IPS-NIHi7 (cell line): ENCODE results near the gene SLC15A5.

Experiments
- DNase-seq: peaks from one replicate; pipeline ENCODE4 v3.0.0; 2012; ENCODE audit warnings: mixed read lengths; ENCODE audit errors: extremely low spot score

The SLC15A5 gene

GRCh38 chr12:16261944-16262475 lies 15.5 kb downstream of the SLC15A5 start:
- no peak for DNase-seq

DNA sequence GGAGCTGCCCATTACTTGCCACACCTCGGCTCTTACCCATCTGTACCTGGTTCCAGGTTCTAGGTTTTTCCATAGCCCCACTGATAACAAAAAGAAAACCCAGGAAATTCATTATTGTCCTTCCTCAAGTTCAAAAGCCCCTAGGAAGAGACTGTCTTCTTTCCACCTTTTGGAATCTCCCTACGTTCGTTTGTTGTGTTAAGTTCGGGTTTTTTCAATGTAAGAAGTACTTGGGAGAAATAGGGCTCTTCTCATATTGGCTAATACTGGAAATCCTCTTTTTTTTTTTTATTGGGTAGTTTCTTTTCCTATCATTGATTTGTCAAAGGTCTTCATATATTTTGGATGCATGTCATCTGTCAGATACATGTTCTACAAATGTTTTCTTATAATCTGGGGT lies 17.3 kb downstream of the SLC15A5 start:
- no peak for DNase-seq

GRCh38 chr12:16258963-16259362 lies 18.5 kb downstream of the SLC15A5 start:
- DNase-seq, result no peak

DNA sequence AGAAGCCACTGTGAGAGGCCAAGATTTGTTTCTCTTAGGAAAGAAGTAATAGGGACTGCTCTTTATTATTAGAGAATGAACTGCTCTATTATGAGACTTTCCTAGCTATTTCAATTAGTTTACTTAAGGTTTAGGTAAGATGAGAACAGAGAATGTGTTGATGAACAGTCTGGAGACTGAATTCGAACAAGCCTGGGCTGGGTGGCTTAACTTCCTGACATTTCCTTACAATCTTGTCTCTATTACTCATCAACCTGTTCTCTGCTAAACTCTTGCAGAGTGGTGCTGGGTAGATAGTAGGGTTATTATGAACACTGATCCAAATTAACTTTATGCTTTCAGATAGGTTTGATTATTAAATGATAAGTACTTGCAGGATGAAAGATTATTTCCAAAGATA lies 31.2 kb downstream of the SLC15A5 start:
- DNase-seq, result no peak

DNA sequence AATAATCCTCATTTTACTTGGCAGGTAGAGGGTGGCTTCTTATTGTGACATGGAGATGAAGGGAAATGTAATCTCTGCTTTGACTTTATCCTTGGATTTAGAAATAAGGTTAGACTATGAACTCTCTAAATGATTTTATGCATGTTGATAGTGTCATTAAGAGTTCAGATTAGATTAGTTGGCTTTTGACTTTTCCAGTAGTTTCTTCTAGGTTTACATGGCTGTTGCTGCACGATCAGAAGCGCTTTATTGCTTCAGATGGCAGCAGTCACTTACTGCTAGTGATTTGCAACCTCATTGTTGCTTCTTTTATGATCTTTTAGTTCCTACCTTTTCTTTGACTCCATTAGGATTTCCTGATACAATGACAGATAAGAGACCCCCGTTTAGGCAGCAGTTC lies 32.3 kb downstream of the SLC15A5 start:
- DNase-seq, result no peak

- DNase-seq, result no peak
Observed at GRCh38 chr12:16243487-16244412, 33.7 kb downstream of the SLC15A5 start.

GRCh38 chr12:16241346-16241745 lies 36.1 kb downstream of the SLC15A5 start:
- DNase-seq, result no peak

DNA sequence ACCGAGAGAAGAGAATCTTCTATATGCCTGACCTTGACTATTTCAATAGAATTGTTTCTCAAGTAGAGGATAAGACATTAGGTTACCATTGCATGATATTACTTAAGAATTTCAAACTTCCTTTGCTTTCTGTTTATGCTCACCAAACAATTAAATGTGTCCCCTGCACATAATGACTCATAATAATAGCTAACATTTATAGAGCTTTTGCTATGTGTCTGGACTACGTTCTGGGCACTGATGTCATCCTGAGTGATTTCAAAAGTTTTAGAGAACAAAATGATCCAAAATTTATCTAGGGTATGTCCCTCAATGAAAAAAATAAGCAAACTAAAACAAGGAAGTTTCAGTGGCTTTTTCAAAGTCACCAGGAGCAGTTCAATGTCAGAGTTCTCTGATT lies 38.8 kb downstream of the SLC15A5 start:
- no peak for DNase-seq

DNA sequence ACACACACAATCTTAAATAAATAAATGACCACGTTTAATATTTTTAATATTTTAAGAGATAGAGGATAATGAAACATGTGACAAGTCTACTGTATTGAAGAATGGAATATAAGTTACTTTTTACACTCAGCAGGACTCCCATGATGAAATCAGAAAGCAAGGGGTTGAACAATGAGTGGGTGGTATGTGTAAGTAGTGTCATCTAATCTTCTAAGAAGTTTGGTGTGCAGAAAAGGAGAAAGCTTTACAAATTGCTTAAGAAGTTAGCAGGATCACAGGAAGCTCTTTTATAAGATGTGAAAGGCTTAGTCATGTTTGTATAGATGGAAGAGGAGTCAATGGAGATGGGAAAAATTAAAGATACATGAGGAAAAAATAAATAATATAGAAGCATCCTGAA lies 47.8 kb downstream of the SLC15A5 start:
- DNase-seq, result no peak

GRCh38 chr12:16228067-16228466 lies 49.4 kb downstream of the SLC15A5 start:
- DNase-seq, result no peak

- DNase-seq, result no peak
Observed at GRCh38 chr12:16225692-16226091, 51.8 kb downstream of the SLC15A5 start.

- no peak for DNase-seq
Observed at GRCh38 chr12:16224196-16224595, 53.3 kb downstream of the SLC15A5 start.

DNA sequence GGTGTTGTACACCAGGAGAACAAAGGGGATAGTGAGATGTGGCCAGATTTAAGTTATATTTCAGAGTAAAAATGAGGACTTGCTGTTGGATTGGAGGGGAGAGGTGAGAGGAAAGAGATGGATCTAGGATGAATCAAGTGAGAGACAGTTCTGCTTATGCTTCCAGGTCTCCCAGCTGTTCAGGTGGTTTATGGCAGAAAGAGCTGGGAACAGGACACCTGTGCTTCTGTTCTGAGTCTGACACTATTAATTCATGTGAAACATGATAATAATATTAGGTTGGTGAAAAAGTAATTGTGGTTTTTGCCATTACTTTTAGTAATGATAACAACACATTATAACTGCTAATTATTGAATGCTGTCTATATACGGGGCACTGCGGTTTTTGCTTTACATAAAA lies 55.7 kb downstream of the SLC15A5 start:
- DNase-seq, result no peak

GRCh38 chr12:16220120-16220519 lies 57.4 kb downstream of the SLC15A5 start:
- DNase-seq, result no peak

- DNase-seq, result no peak
Observed at GRCh38 chr12:16218934-16219751, 58.3 kb downstream of the SLC15A5 start.

GRCh38 chr12:16218234-16218633 lies 59.3 kb downstream of the SLC15A5 start:
- DNase-seq, result no peak

GRCh38 chr12:16211731-16212130 lies 65.8 kb downstream of the SLC15A5 start:
- DNase-seq, result no peak

DNA sequence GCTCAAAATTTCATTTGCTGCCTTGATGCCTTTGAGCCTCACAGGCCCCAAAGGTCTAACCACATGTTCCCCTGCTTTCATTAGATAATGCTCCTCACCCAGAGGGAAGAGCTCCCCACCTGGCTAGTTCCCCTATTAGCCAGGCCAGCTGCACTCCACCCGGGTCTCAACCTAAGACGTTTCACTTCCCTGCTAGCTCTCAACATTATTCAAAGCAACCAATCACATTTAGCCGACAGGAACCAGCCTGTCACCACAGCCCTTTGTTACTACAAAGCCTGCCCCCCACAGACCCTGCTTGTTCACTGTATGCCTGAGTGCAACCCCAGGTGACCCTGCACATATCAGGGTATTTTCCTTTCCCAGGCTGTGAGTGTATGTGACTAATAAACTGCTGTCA lies 78.6 kb downstream of the SLC15A5 start:
- DNase-seq, result peak; percentile 26

DNA sequence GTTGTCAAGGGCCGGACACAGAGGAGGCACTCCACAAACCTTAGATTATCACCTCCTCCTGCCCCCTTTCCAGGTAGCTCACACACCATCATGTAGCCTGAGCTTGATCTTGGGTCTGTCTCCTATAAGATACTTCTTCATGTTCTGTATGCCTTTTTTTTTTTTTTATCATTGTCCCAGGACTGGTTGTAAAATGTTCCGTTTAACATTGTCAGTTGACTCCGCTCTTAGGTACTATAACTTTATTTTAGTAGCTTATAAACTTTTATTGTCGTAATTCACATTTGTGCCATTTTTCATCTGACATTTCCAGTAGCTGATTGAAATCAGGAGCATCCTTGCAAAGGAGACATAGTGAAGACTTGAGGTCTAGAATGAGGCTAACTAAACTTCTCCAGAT lies 79.9 kb downstream of the SLC15A5 start:
- no peak for DNase-seq

- DNase-seq, result peak; percentile 16
Observed at GRCh38 chr12:16189849-16190248, 87.6 kb downstream of the SLC15A5 start.

DNA sequence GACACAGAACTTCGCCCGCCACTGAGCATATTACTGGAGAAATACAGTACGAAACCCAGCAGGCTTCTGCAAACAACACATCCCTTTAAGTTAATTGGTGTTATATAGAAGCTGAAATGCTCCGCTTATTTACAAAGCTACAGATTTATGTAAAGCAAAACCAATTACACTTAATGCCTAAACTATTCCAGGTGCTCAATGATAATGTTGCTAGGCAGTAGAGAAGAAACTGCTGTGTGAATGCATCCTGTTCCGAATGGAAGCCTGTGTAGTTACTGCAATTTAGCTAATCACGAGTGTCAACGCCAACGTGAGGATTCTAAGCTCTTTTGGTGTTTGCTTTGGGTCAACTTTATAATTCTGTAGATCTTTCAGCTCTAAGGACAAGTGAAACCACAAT lies 89.8 kb downstream of the SLC15A5 start:
- no peak for DNase-seq

- peak; percentile 13 for DNase-seq
Observed at GRCh38 chr12:16184681-16185080, 92.8 kb downstream of the SLC15A5 start.

- DNase-seq, result no peak
Observed at GRCh38 chr12:16183541-16183940, 93.9 kb downstream of the SLC15A5 start.
